Right cardiac atrium (tissue), 5 donors: ENCODE measurements around the gene MYL9. TPM values are rescaled to one million over a fixed set of nuclear protein-coding genes. Genes with fewer than 3 reads are reported as not detected.
A peak's percentile ranks its signal among the peaks of the same experiment; 100 is the strongest.

Experiments
- ATAC-seq, 2 donors: fragments of 200-7000 bp; cut with Tn5 transposase; one replicate each; pipeline versions ENCODE4 v1.8.0 to v1.9.1; 2020; ENCODE audit warnings: moderate library complexity in 2 of 2, mild to moderate bottlenecking in 1 of 2
- DNase-seq, 3 donors: peaks; one replicate each; pipeline ENCODE4 v3.0.0-alpha.2; 2020
- H3K27ac ChIP-seq: one replicate; pipeline ENCODE4 v1.5.1; 2013; ENCODE audit warnings: mild to moderate bottlenecking, low read length, control low read depth, moderate library complexity
- H3K27me3 ChIP-seq: one replicate; pipeline ENCODE4 v1.6.1; 2013; ENCODE audit not compliant: control insufficient read depth, insufficient read depth
- H3K4me1 ChIP-seq: one replicate; pipeline ENCODE4 v1.6.1; 2013; ENCODE audit warnings: low read length; ENCODE audit not compliant: control insufficient read depth, insufficient read depth
- H3K4me3 ChIP-seq: one replicate; pipeline ENCODE4 v1.5.1; 2013; ENCODE audit warnings: low read length, control low read depth
- H3K9me3 ChIP-seq: one replicate; pipeline ENCODE4 v1.6.1; 2013; ENCODE audit warnings: low read length; ENCODE audit not compliant: control insufficient read depth
- WGBS: extraction: QIAGEN DNeasy Blood & Tissue Kit; methylation state at CpG from one replicate; pipeline ENCODE4 v1.1.7; 2013; 5-methylcytosine and 5-hydroxymethylcytosine counted together
- intact Hi-C, 4 donors: fragments of 100-400 bp; cut with DNase I; formaldehyde crosslinking; loops; one replicate each; pipeline versions ENCODE4 v1.11.0 to v1.14.0; 2022 to 2023
- polyA plus RNA-seq: library from polyadenylated mRNA; stranded (reverse); fragments of 200-250 nt; gene quantifications from one replicate; pipeline ENCODE4 v1.2.3, GENCODE V29; 2013
- total RNA-seq, 4 donors: library from RNA; stranded (reverse); fragmentation: NEBNext Ultra II Directional; extraction: Animal tissue kit (Norgen Biotek cat#: 25700); gene quantifications; one replicate each; pipeline ENCODE4 v1.2.1, GENCODE V29; 2021
- donor health status: healthy with polysubstance abuse.
- donor health status: DM: no; HTN: yes; CAD: no.
- donor health status: DM: no; HTN: no; CAD: no.
- donor health status: DM: no; HTN: yes; CAD: no; lungs with severe emphysema.
- donor health status: DM: yes; HTN: yes; CAD: no.

Gene MYL9
- total and polyA plus RNA-seq, 5 donors = 1,393 to 2,567 (median 1,857) TPM

DNA sequence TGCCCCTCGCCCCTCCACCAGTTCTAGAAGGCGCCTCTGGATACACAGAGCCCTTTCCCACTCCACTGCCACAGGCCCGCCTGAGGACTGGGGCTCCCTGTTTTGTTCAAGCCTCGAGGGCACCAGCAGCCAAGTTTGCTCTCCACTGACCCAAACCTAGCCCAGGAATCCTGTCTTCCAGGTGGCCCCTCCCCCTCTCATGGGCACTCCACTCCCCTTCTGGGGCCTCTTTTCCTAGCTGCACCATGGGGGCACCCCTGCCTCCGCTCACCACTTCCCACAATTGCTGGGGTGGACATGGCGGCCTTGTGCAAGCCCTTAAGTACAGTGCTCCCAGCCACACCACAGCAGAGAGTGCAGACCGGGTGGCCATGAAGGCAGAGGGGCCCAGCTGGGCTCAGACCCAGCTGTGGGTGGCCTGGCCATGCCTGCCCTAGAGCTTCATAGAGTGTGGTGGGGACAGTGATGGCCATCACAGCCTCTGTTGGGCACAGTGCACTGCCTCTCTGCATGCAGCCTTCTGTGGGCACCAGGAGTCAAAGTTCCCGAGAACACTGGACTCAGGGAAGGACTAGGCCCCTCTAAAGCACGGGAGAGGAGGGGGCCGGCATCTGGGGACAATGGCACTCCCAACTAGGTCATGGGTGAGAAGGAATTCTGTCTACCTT lies 1.3 kb downstream of the MYL9 start:
- no peaks in the 10 kb centered on the region for H3K27me3 ChIP-seq
- WGBS = 46% methylated on average over 10 of the region's 10 CpGs
- H3K27ac ChIP-seq = peak overlapping the region; percentile 59
- peak in 1 of 2 donors; percentile 0 for ATAC-seq
- intact Hi-C loops = loop anchor here in 3 of 4 donors (5.0 kb wide), 2 partner anchors 75 to 80 kb away; no protein-coding TSS in a partner anchor
- no peaks in the 10 kb centered on the region for H3K9me3 ChIP-seq
- DNase-seq = peak in 2 of 3 donors; percentile 52 to 65
- peaks cover 9% of the 10 kb centered on the region for H3K4me1 ChIP-seq
- peak overlapping the region; percentile 63 for H3K4me3 ChIP-seq

DNA sequence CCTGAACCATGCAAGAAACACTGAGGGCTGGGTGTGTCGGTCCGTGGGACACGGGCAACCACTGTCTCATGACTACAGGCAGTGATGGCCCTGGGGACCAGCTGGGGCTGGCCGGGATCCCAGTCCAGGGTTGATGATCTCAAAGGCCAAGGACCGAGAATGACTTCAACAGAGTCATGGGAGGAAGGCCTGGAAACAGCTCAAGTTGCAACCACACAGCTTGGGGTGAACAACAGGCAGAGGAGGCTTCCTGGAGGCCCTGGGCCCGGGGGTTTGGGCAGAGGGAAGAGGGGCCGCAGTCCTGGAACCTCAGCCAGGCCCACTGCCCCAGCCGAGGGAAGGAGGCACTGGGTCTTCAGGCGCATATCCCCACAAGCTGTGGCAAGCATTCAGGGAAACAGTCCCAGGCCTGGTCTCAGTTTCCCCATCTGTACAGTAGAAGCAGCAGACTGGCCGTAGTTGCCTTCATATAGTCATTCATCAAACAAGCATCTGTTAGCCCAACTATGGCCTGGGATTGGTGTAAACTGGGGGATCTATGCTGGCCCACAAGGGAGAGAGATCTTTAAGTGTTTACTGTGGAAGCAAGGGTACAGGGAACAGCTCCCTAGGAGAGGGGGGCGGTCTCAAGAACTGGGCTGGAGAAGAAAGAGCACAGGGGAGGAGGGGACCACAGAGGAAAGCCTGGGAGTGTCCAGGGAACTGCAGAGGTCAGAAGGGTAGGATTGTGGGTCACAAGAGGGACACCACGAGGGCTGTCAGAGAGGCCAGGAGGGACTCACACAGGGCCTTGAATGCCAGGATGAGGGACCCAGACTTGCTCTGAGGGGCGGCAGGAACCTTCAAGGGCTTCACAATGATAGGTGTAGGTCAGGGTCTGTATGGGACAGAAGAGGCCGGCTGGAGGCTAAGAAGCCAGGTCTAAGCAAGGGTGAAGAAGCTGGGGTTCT lies 2.1 kb downstream of the MYL9 start:
- Histone ChIP-seq H3K9me3 (no peaks in the 10 kb centered on the region), H3K27ac (peak overlapping the region; percentile 59), H3K4me3 (peak overlapping the region; percentile 63), H3K27me3 (no peaks in the 10 kb centered on the region), H3K4me1 (peaks cover 9% of the 10 kb centered on the region)
- ATAC-seq (peak; percentile 33 to 52), DNase-seq (peak; percentile 90 to 95 (median 95))
- intact Hi-C loops = loop anchor here in 3 of 4 donors (5.0 kb wide), 2 partner anchors 76 to 81 kb away; no protein-coding TSS in a partner anchor
- WGBS = 37% methylated on average over 14 of the region's 14 CpGs

GRCh38 chr20:36544134-36545018 lies 3.1 kb downstream of the MYL9 start:
- peak overlapping the region; percentile 59 for H3K27ac ChIP-seq
- DNase-seq = peak; percentile 67 to 82 (median 80)
- peak; percentile 2 to 12 for ATAC-seq
- H3K4me3 ChIP-seq = no peak overlapping the region
- intact Hi-C loops = loop anchor here in 3 of 4 donors (5.0 kb wide), 2 partner anchors 77 to 82 kb away; no protein-coding TSS in a partner anchor
- H3K9me3 ChIP-seq = no peaks in the 10 kb centered on the region
- no peaks in the 10 kb centered on the region for H3K27me3 ChIP-seq
- peaks cover 9% of the 10 kb centered on the region for H3K4me1 ChIP-seq
- 59% methylated on average over 15 of the region's 15 CpGs for WGBS

DNA sequence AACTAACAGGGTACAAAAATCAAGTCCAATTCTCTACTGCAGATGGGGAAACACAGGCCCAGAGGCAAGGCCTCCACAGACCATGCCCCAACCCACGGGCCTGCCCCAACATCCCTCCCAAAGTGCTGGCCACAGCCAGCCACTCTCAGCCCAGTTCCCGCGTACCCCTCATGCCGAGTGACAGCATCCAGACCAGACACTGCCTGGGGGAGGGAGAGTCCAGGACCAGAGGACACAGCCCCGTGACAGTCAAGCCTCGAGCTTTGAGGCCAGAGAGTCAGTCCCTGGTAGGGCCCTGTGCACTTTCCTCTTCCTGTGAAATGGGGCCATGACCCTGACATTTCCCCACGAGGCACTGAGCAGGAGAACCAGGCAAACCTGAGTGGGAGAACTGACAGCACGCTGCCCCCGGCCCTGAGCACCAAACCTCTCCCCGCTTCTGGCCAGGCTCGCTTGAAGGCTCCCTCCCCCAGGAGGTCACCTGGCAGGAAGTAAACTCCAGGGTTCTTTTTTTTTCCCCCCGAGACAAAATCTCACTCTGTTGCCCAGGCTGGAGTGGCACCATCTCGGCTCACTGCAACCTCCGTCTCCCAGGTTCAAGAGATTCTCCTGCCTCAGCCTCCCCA lies 4.9 kb downstream of the MYL9 start:
- Histone ChIP-seq H3K9me3 (no peaks in the 10 kb centered on the region), H3K4me1 (peaks cover 9% of the 10 kb centered on the region), H3K4me3 (no peak overlapping the region), H3K27ac (no peak overlapping the region), H3K27me3 (no peaks in the 10 kb centered on the region)
- DNase-seq = no peak
- intact Hi-C loops = no loop called here
- no peak for ATAC-seq
- WGBS = 60% methylated on average over 14 of the region's 14 CpGs

DNA sequence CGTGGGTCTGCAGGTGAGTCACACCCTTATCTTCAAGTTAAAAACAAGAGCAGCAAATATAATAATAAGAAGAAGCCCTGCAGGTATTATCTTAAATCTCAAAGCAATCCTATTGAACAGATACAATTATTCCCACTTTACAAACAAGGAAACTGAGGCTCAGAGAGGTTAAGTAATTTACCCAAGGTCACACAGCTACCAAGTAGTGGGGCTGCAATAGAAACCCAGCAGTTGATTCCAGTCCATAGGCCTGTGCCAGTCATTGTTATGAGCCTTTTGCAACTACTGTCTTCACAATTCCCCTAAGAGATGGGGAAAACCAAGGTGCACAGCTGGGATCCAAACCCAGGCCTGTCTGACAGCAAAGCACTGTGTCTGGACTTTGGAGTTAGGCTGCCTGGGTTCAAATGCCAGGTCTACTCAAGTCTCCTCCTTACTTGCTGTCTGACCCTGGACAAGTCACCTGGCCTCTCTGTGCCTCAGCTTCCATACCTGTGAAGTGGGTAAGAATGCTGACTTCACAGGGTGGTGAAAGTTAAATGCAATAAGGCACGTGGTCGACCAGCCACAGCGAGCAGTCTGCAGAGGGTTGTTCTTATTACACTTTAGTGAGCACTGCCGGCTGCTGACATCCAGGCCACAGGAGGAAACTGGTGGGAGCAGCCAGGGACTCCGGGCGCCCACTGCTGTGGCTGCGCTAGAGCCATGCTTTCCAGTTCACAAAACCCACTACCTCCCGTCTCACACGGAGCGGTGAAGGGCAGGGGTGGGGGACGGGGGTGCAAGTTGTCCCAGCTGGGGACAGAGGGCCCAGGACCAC lies 6.1 kb downstream of the MYL9 start:
- DNase-seq = peak in 1 of 3 donors; percentile 35
- Histone ChIP-seq H3K9me3 (no peaks in the 10 kb centered on the region), H3K27me3 (no peaks in the 10 kb centered on the region), H3K4me3 (no peak overlapping the region), H3K4me1 (peaks cover 9% of the 10 kb centered on the region), H3K27ac (no peak overlapping the region)
- WGBS = 64% methylated on average over 12 of the region's 12 CpGs
- intact Hi-C loops = no loop called here
- no peak for ATAC-seq

GRCh38 chr20:36548006-36548315 lies 6.6 kb downstream of the MYL9 start:
- peak in 2 of 3 donors; percentile 62 to 69 for DNase-seq
- WGBS = 71% methylated on average over 12 of the region's 12 CpGs
- intact Hi-C loops = no loop called here
- H3K4me1 ChIP-seq = peaks cover 5% of the 10 kb centered on the region
- H3K27ac ChIP-seq = no peak overlapping the region
- no peak overlapping the region for H3K4me3 ChIP-seq
- H3K27me3 ChIP-seq = no peaks in the 10 kb centered on the region
- no peak for ATAC-seq
- no peaks in the 10 kb centered on the region for H3K9me3 ChIP-seq

GRCh38 chr20:36548704-36549627 lies 7.6 kb downstream of the MYL9 start:
- 72% methylated on average over 23 of the region's 23 CpGs for WGBS
- Histone ChIP-seq H3K9me3 (no peaks in the 10 kb centered on the region), H3K27ac (no peak overlapping the region), H3K4me1 (peaks cover 2% of the 10 kb centered on the region), H3K27me3 (no peaks in the 10 kb centered on the region), H3K4me3 (no peak overlapping the region)
- DNase-seq (peak in 1 of 3 donors; percentile 48), ATAC-seq (no peak)
- intact Hi-C loops = no loop called here

GRCh38 chr20:36549628-36549941 lies 8.3 kb downstream of the MYL9 start:
- Histone ChIP-seq H3K27ac (no peak overlapping the region), H3K9me3 (no peaks in the 10 kb centered on the region), H3K4me3 (no peak overlapping the region), H3K4me1 (peaks cover 2% of the 10 kb centered on the region), H3K27me3 (no peaks in the 10 kb centered on the region)
- ATAC-seq (peak; percentile 13 to 15), DNase-seq (no peak)
- intact Hi-C loops = no loop called here
- 77% methylated on average over 9 of the region's 9 CpGs for WGBS
